ENCODE data around the gene ABHD10. TPM values are rescaled to one million over a fixed set of nuclear protein-coding genes. Genes with fewer than 3 reads are reported as not detected.
A peak's percentile ranks its signal among the peaks of the same experiment; 100 is the strongest.

ABHD10 gene
- polyA plus RNA-seq, 1 experiment, result 12.6 TPM

GRCh38 chr3:111976254-111976653 lies 2.6 kb upstream of the ABHD10 start:
- ChIA-PET POLR2A (no interaction called here), CTCF (interaction anchor here (1.0 to 5.4 kb wide), 5 partner anchors 9 to 260 kb away, joined by 3 to 34 read pairs (median 5); no protein-coding TSS in a partner anchor)
- H3K36me3 ChIP-seq (ENCODE audit: control insufficient read depth, insufficient read depth, low read length), result peaks cover 4% of the 10 kb centered on the region
- no peaks in the 10 kb centered on the region for H3K27me3 ChIP-seq (ENCODE audit: control insufficient read depth, insufficient read depth, low read length)
- DNase-seq (ENCODE audit: low read depth), result no peak
- no peak overlapping the region for H3K4me3 ChIP-seq (ENCODE audit: low read depth, low read length)
- TF ChIP-seq CTCF (IDR thresholded peaks at IDR 0.05; ENCODE audit: insufficient read depth, low read depth, low read length), result no peak

- ChIA-PET CTCF (interaction anchor here (0.7 to 5.4 kb wide), 8 partner anchors 11 to 402 kb away, joined by 3 to 34 read pairs (median 6); no protein-coding TSS in a partner anchor), POLR2A (interaction anchor here (0.5 to 0.8 kb wide), 3 partner anchors 15 to 389 kb away, joined by 4 read pairs; no protein-coding TSS in a partner anchor)
- DNase-seq (ENCODE audit: low read depth), result no peak
- peak overlapping the region; percentile 78 for H3K4me3 ChIP-seq (ENCODE audit: low read depth, low read length)
- TF ChIP-seq CTCF (IDR thresholded peaks at IDR 0.05; ENCODE audit: insufficient read depth, low read depth, low read length), result no peak
- no peaks in the 10 kb centered on the region for H3K36me3 ChIP-seq (ENCODE audit: control insufficient read depth, insufficient read depth, low read length)
- no peaks in the 10 kb centered on the region for H3K27me3 ChIP-seq (ENCODE audit: control insufficient read depth, insufficient read depth, low read length)
These were observed 710 bp downstream of the ABHD10 start for GRCh38 chr3:111979434-111980038.

- no peak for TF ChIP-seq CTCF (IDR thresholded peaks at IDR 0.05; ENCODE audit: insufficient read depth, low read depth, low read length)
- ChIA-PET CTCF (interaction anchor here (0.7 to 5.4 kb wide), 5 partner anchors 9 to 265 kb away, joined by 3 to 34 read pairs (median 9); no protein-coding TSS in a partner anchor), POLR2A (no interaction called here)
- Histone ChIP-seq H3K27me3 (ENCODE audit: control insufficient read depth, insufficient read depth, low read length) (no peaks in the 10 kb centered on the region), H3K36me3 (ENCODE audit: control insufficient read depth, insufficient read depth, low read length) (no peaks in the 10 kb centered on the region; the same call in 1 of the 2 replicates), H3K4me3 (ENCODE audit: low read depth, low read length) (no peak overlapping the region)
- DNase-seq (ENCODE audit: low read depth), result no peak
These were observed 2.1 kb downstream of the ABHD10 start for GRCh38 chr3:111980716-111981456.

- CTCF ChIA-PET, result interaction anchor here (0.9 to 5.4 kb wide), 3 partner anchors 9 to 62 kb away, joined by 3 to 34 read pairs (median 5); no protein-coding TSS in a partner anchor
- no peak for DNase-seq (ENCODE audit: low read depth)
- POLR2A ChIA-PET, result no interaction called here
- no peaks in the 10 kb centered on the region; the same call in 1 of the 2 replicates for H3K36me3 ChIP-seq (ENCODE audit: control insufficient read depth, insufficient read depth, low read length)
- TF ChIP-seq CTCF (IDR thresholded peaks at IDR 0.05; ENCODE audit: insufficient read depth, low read depth, low read length), result no peak
- no peaks in the 10 kb centered on the region for H3K27me3 ChIP-seq (ENCODE audit: control insufficient read depth, insufficient read depth, low read length)
- H3K4me3 ChIP-seq (ENCODE audit: low read depth, low read length), result no peak overlapping the region
These were observed 2.6 kb downstream of the ABHD10 start for GRCh38 chr3:111981457-111981763.

GRCh38 chr3:111984636-111985298 lies 5.9 kb downstream of the ABHD10 start:
- CTCF ChIA-PET, result interaction anchor here (2.3 to 6.0 kb wide), 2 partner anchors 15 to 28 kb away, joined by 16 to 82 read pairs; partner anchors contain the start of gene TAGLN3
- no peak for DNase-seq (ENCODE audit: low read depth)
- H3K27me3 ChIP-seq (ENCODE audit: control insufficient read depth, insufficient read depth, low read length), result no peaks in the 10 kb centered on the region
- TF ChIP-seq CTCF (IDR thresholded peaks at IDR 0.05; ENCODE audit: insufficient read depth, low read depth, low read length), result no peak
- H3K36me3 ChIP-seq (ENCODE audit: control insufficient read depth, insufficient read depth, low read length), result peaks cover 1% of the 10 kb centered on the region; the same call in 1 of the 2 replicates
- no peak overlapping the region for H3K4me3 ChIP-seq (ENCODE audit: low read depth, low read length)
- POLR2A ChIA-PET, result no interaction called here
